Adipocyte (in vitro differentiated cells): ENCODE data around the gene IFIT5.
A peak's percentile ranks its signal among the peaks of the same experiment; 100 is the strongest.
"Not testable (repeated sequence)": the region's sequence is repeated elsewhere in the genome, so short reads cannot be mapped to it uniquely, and the experiment has no call there.

Experiments
- DNase-seq: peaks from one replicate; pipeline ENCODE4 v3.0.0-alpha.2; 2015; ENCODE audit warnings: low read depth
- H3K27me3 ChIP-seq: replicated peaks from 2 replicates; pipeline ENCODE4 v1.7.0; 2013; ENCODE audit warnings: mild to moderate bottlenecking, low read length, moderate library complexity; ENCODE audit not compliant: control insufficient read depth, insufficient read depth
- H3K36me3 ChIP-seq: 2 replicates; pipeline ENCODE4 v1.7.0; 2013; ENCODE audit warnings: low read length, mild to moderate bottlenecking, moderate library complexity; ENCODE audit not compliant: control insufficient read depth, insufficient read depth, severe bottlenecking
- H3K4me1 ChIP-seq: 2 replicates; pipeline ENCODE4 v1.7.0; 2013; ENCODE audit warnings: mild to moderate bottlenecking, low read length, moderate library complexity; ENCODE audit not compliant: control insufficient read depth, insufficient read depth
- H3K4me3 ChIP-seq: 2 replicates; pipeline ENCODE4 v1.7.0; 2013; ENCODE audit warnings: mild to moderate bottlenecking, low read length, moderate library complexity
- H3K9ac ChIP-seq: 2 replicates; pipeline ENCODE4 v1.7.0; 2013; ENCODE audit warnings: mild to moderate bottlenecking, low read length, moderate library complexity
- H3K9me3 ChIP-seq: 2 replicates; pipeline ENCODE4 v1.7.0; 2013; ENCODE audit warnings: mild to moderate bottlenecking, low read length, moderate library complexity; ENCODE audit not compliant: control insufficient read depth

IFIT5 gene

DNA sequence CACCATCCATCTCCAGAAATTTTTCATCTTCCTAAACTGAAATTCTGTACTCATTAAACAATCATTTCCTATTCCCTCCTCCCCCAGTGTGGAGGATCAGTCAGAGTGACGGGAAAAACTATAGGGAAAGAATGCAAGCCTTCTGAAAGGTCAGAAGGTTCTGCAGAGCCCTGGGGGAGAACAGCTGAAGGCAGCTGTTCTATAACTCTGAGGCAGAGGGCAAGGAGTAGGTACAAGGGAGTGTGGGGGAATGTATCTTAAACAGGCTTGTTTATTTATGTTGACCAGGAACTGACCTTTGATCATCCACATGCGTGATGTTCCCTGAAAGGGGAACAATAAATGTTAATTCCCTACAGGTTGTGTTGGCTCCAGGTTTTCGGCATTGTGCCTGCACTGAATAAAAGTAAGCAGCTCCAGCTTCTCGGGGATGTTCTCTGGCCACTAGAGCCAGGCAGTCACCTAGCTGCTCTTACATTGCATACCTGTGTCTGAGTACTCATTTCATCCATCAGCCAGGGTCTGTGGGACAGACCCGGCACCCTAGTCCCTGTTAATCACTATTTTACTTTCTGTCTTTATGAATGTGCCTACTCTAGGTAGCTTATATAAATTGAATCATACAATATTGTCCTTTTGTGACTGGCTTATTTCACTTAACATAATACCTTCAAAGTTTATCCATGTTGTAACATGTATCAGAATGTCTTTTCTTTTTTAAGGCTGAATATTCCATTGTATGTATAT is 16.2 kb upstream of the IFIT5 start:
- H3K4me3 ChIP-seq, result no peak overlapping the region
- no peaks in the 10 kb centered on the region for H3K27me3 ChIP-seq
- DNase-seq, result peak; percentile 28
- H3K9me3 ChIP-seq, result no peaks in the 10 kb centered on the region
- H3K36me3 ChIP-seq, result peaks cover 11% of the 10 kb centered on the region
- H3K4me1 ChIP-seq, result peaks cover 5% of the 10 kb centered on the region
- no peak overlapping the region for H3K9ac ChIP-seq

GRCh38 chr10:89399956-89400355 is 14.4 kb upstream of the IFIT5 start:
- no peak overlapping the region for H3K4me3 ChIP-seq
- H3K4me1 ChIP-seq, result no peaks in the 10 kb centered on the region
- peaks cover 11% of the 10 kb centered on the region for H3K36me3 ChIP-seq
- H3K9ac ChIP-seq, result no peak overlapping the region
- H3K9me3 ChIP-seq, result no peaks in the 10 kb centered on the region
- no peaks in the 10 kb centered on the region for H3K27me3 ChIP-seq
- DNase-seq, result no peak

GRCh38 chr10:89403043-89403442 is 11.3 kb upstream of the IFIT5 start:
- H3K4me3 ChIP-seq, result no peak overlapping the region
- no peaks in the 10 kb centered on the region for H3K9me3 ChIP-seq
- H3K27me3 ChIP-seq, result no peaks in the 10 kb centered on the region
- H3K9ac ChIP-seq, result no peak overlapping the region
- peaks cover 11% of the 10 kb centered on the region for H3K36me3 ChIP-seq
- no peaks in the 10 kb centered on the region for H3K4me1 ChIP-seq
- no peak for DNase-seq

- H3K36me3 ChIP-seq, result peaks cover 11% of the 10 kb centered on the region
- no peaks in the 10 kb centered on the region for H3K27me3 ChIP-seq
- no peaks in the 10 kb centered on the region for H3K4me1 ChIP-seq
- no peak for DNase-seq
- no peaks in the 10 kb centered on the region for H3K9me3 ChIP-seq
- H3K9ac ChIP-seq, result no peak overlapping the region
- H3K4me3 ChIP-seq, result no peak overlapping the region
Observed at GRCh38 chr10:89404104-89405047, 10.0 kb upstream of the IFIT5 start.

GRCh38 chr10:89406178-89406577 is 8.2 kb upstream of the IFIT5 start:
- H3K9ac ChIP-seq, H3K27me3 ChIP-seq: not testable (repeated sequence)

GRCh38 chr10:89407792-89408191 is 6.6 kb upstream of the IFIT5 start:
- not testable (repeated sequence) for H3K9me3 ChIP-seq, H3K4me3 ChIP-seq, H3K9ac ChIP-seq, H3K4me1 ChIP-seq, H3K27me3 ChIP-seq, DNase-seq, H3K36me3 ChIP-seq

More at GRCh38 chr10:89406178-89406577, 8.2 kb upstream of the IFIT5 start:
- not testable (repeated sequence) for H3K4me1 ChIP-seq, H3K9me3 ChIP-seq, H3K4me3 ChIP-seq, DNase-seq
- H3K36me3 ChIP-seq, result peaks cover 11% of the 10 kb centered on the region

DNA sequence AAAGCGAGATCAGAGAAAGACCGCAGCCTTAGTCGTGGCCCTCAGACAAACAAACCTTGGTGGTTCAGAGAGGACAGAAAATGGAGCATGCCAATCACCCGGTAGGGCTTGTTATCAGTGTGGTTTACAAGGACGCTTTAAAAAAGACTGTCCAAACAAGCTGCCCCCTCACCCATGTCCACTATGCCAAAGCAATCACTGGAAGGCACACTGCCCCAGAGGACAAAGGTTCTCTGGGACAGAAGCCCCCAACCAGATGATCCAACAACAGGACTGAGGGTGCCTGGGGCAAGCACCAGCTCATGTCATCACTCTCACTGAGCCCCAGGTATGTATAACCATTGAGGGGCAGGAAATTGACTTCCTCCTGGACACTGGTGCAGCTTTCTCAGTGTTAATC is 5.1 kb upstream of the IFIT5 start:
- H3K4me1 ChIP-seq, H3K9me3 ChIP-seq, H3K9ac ChIP-seq, DNase-seq, H3K36me3 ChIP-seq, H3K4me3 ChIP-seq, H3K27me3 ChIP-seq: not testable (repeated sequence)

- not testable (repeated sequence) for H3K9ac ChIP-seq, DNase-seq, H3K4me1 ChIP-seq, H3K36me3 ChIP-seq, H3K27me3 ChIP-seq, H3K4me3 ChIP-seq, H3K9me3 ChIP-seq
Observed at GRCh38 chr10:89410551-89410950, 3.8 kb upstream of the IFIT5 start.

DNA sequence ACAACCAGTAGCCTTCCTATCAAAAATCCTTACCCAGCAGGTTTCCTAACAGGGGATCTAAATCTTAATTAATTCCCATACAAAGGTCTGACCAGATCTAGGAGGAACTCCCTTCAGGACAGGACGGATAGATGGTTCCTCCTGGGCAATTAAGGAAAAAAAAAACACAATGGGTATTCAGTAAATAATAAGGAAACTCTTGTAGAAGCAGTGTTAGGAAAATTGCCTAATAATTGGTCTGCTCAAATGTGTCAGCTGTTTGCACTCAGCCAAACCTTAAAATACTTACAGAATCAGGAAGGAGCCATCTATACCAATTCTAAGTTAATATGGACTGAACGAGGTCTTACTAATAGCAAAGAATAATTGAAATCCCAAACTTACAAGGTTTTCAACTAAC is 3.2 kb upstream of the IFIT5 start:
- not testable (repeated sequence) for H3K9me3 ChIP-seq, H3K36me3 ChIP-seq, H3K4me1 ChIP-seq, H3K9ac ChIP-seq, DNase-seq, H3K27me3 ChIP-seq, H3K4me3 ChIP-seq

- not testable (repeated sequence) for H3K9ac ChIP-seq, DNase-seq, H3K9me3 ChIP-seq, H3K4me1 ChIP-seq, H3K4me3 ChIP-seq, H3K36me3 ChIP-seq, H3K27me3 ChIP-seq
Observed at GRCh38 chr10:89412276-89412675, 2.1 kb upstream of the IFIT5 start.

DNA sequence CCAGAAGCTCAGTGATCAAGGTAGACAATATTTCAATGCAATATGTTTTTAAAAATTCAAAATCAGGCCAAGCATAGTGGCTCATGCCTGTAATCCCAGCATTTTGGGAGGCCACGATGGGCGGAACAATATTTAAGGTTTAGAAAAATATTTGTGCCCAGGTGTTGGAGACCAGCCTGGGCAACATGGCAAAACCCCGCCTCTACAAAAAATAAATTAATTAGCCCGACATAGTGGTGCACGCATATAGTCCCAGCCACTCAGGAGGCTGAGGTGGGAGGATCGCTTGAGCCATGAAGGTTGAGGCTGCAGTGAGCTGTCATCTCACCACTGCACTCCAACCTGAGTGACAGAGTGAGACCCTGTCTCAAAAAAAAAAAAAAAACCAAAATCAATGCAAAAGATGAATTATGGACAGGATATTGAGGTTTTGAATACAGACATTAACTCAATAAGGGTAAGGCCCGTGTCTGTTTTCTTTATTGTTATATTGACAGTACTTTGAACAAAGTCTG is 913 bp upstream of the IFIT5 start:
- H3K9me3 ChIP-seq, result no peaks in the 10 kb centered on the region
- peak overlapping the region; percentile 98 for H3K4me3 ChIP-seq
- peaks cover 9% of the 10 kb centered on the region for H3K4me1 ChIP-seq
- peak overlapping the region; percentile 93 for H3K9ac ChIP-seq
- no peak for DNase-seq
- H3K36me3 ChIP-seq, result peaks cover 13% of the 10 kb centered on the region
- H3K27me3 ChIP-seq, result no peaks in the 10 kb centered on the region
